Testis (tissue), 3 donors: ENCODE measurements around the gene C11orf71. TPM values are rescaled to one million over a fixed set of nuclear protein-coding genes. Genes with fewer than 3 reads are reported as not detected.

Source experiments
- DNase-seq: peaks from one replicate; pipeline ENCODE4 v3.0.0-alpha.2; 2019
- H3K27ac ChIP-seq, 2 donors: fragments of 200-600 bp; sonication (generic); one replicate each; pipeline ENCODE4 v1.5.1; 2019
- H3K27me3 ChIP-seq: fragments of 200-600 bp; sonication (generic); one replicate; pipeline ENCODE4 v1.5.1; 2019
- H3K36me3 ChIP-seq: fragments of 200-600 bp; sonication (generic); one replicate; pipeline ENCODE4 v1.5.1; 2017; ENCODE audit warnings: low read depth; ENCODE audit errors: missing control alignments
- H3K4me1 ChIP-seq: fragments of 200-600 bp; sonication (generic); one replicate; pipeline ENCODE4 v1.5.1; 2019
- H3K4me3 ChIP-seq, 2 donors: fragments of 200-600 bp; sonication (generic); one replicate each; pipeline ENCODE4 v1.5.1; 2017 to 2019
- H3K9me3 ChIP-seq: fragments of 200-600 bp; sonication (generic); one replicate; pipeline ENCODE4 v1.5.1; 2017
- CTCF ChIP-seq, 3 experiments: fragments of 450-650 bp in 2 of 3; fragments of 200-600 bp in 1 of 3; sonication (generic) in 1 of 3; IDR thresholded peaks; one replicate each; pipeline ENCODE4 v1.5.1; 2016 to 2019; ENCODE audit warnings: antibody characterized with exemption in 3 of 3, mild to moderate bottlenecking in 2 of 3, moderate library complexity in 1 of 3
- POLR2A ChIP-seq: fragments of 450-650 bp; IDR thresholded peaks from one replicate; pipeline ENCODE4 v1.6.1; 2017; ENCODE audit warnings: antibody characterized with exemption, mild to moderate bottlenecking, moderate library complexity
- WGBS, 2 donors: methylation state at CpG; one replicate each; pipeline ENCODE4 v1.1.5; 2018; 5-methylcytosine and 5-hydroxymethylcytosine counted together
- intact Hi-C: fragments of 100-400 bp; cut with DNase I; formaldehyde crosslinking; loops from one replicate; pipeline ENCODE4 v1.15.1; 2023; ENCODE audit warnings: low total_unique reads
- polyA plus RNA-seq: library from polyadenylated mRNA; stranded (reverse); fragments of 350-450 nt; fragmentation: Illumina TruSeq; extraction: RNeasy Lipid Tissue Mini Kit (QIAGEN cat#74804); gene quantifications from one replicate; pipeline ENCODE4 v1.2.3, GENCODE V29; 2014; ENCODE audit warnings: low read depth, low replicate concordance; ENCODE audit not compliant: insufficient read depth
- total RNA-seq, 2 donors: library from RNA; depleted of rRNA; stranded (reverse); fragments of >200 nt; gene quantifications; one replicate each; pipeline ENCODE4 v1.2.3, GENCODE V29; 2016

C11orf71 gene
- total and polyA plus RNA-seq, 3 donors from 2014 or later, result 40.6 to 119 (median 119) TPM

- no peaks in the 10 kb centered on the region for H3K27me3 ChIP-seq
These were observed 46.2 kb downstream of the C11orf71 start for GRCh38 chr11:114354076-114354475.

GRCh38 chr11:114353443-114353842 lies 46.9 kb downstream of the C11orf71 start:
- no peaks in the 10 kb centered on the region for H3K27me3 ChIP-seq
- WGBS, 2 donors, result 73 to 86% methylated on average over 3 of the region's 3 CpGs
- intact Hi-C loops, result no loop called here
- TF ChIP-seq CTCF (IDR thresholded peaks at IDR 0.05) (no peak), POLR2A (no peak)
- H3K4me3 ChIP-seq, result no peak overlapping the region
- no peak overlapping the region for H3K27ac ChIP-seq
- H3K36me3 ChIP-seq, result no peaks in the 10 kb centered on the region
- no peak for DNase-seq
- H3K4me1 ChIP-seq, result no peaks in the 10 kb centered on the region
- H3K9me3 ChIP-seq, result no peaks in the 10 kb centered on the region

More at GRCh38 chr11:114354076-114354475, 46.2 kb downstream of the C11orf71 start:
- no peak overlapping the region for H3K4me3 ChIP-seq
- intact Hi-C loops, result no loop called here
- DNase-seq, result no peak
- H3K36me3 ChIP-seq, result no peaks in the 10 kb centered on the region
- no peaks in the 10 kb centered on the region for H3K4me1 ChIP-seq
- no peaks in the 10 kb centered on the region for H3K9me3 ChIP-seq
- WGBS, 2 donors, result 80 to 85% methylated on average over 3 of the region's 3 CpGs
- no peak overlapping the region for H3K27ac ChIP-seq
- no peak for TF ChIP-seq POLR2A
- TF ChIP-seq CTCF (IDR thresholded peaks at IDR 0.05), result no peak

GRCh38 chr11:114350022-114350421 lies 50.3 kb downstream of the C11orf71 start:
- intact Hi-C loops, result no loop called here
- TF ChIP-seq CTCF (IDR thresholded peaks at IDR 0.05) (no peak), POLR2A (no peak)
- H3K27ac ChIP-seq, result no peak overlapping the region
- no peaks in the 10 kb centered on the region for H3K27me3 ChIP-seq
- H3K9me3 ChIP-seq, result no peaks in the 10 kb centered on the region
- H3K4me1 ChIP-seq, result no peaks in the 10 kb centered on the region
- 91 to 93% methylated on average over 10 of the region's 10 CpGs for WGBS, 2 donors
- DNase-seq, result no peak
- no peaks in the 10 kb centered on the region for H3K36me3 ChIP-seq
- H3K4me3 ChIP-seq, result no peak overlapping the region

Other genes starting within 250 kb of the C11orf71 start
- 10 to 100 TPM; 10.6 to 28.7 TPM for gene NNMT, start 104.1 kb downstream of the C11orf71 start, total RNA-seq
- 38.8 TPM for gene NNMT, start 104.1 kb downstream of the C11orf71 start, polyA plus RNA-seq
- gene RBM7, start 155 bp upstream of the C11orf71 start, total RNA-seq, result 10 to 100 TPM; 17.6 to 22.3 TPM
- gene RBM7, start 155 bp upstream of the C11orf71 start, polyA plus RNA-seq, result 37.6 TPM
- 10 to 100 TPM; 87.1 to 92.7 TPM for gene REXO2, start 39.0 kb upstream of the C11orf71 start, total RNA-seq
- gene REXO2, start 39.0 kb upstream of the C11orf71 start, polyA plus RNA-seq, result 141 TPM
- gene NXPE1, start 159.4 kb upstream of the C11orf71 start, total RNA-seq, result 1 to 10 TPM; 1.5 to 3.9 TPM
- gene NXPE1, start 159.4 kb upstream of the C11orf71 start, polyA plus RNA-seq, result 9.2 TPM
- gene NXPE4, start 195.3 kb upstream of the C11orf71 start, total RNA-seq, result not detected
- not detected for gene NXPE4, start 195.3 kb upstream of the C11orf71 start, polyA plus RNA-seq